Fibroblast of the aortic adventitia (primary cell): ENCODE measurements around the gene RAPH1. TPM values are rescaled to one million over a fixed set of nuclear protein-coding genes. Genes with fewer than 3 reads are reported as not detected.
"Not testable (repeated sequence)": the region's sequence is repeated elsewhere in the genome, so short reads cannot be mapped to it uniquely, and the experiment has no call there.

Source experiments
- DNase-seq: peaks from one replicate; pipeline ENCODE4 v3.0.0-alpha.2; 2010; ENCODE audit warnings: low read depth
- H3K4me3 ChIP-seq: 2 replicates; pipeline ENCODE4 v1.5.1; 2011; ENCODE audit warnings: low read depth, mild to moderate bottlenecking, control low read depth, low read length, moderate library complexity
- total RNA-seq: library from RNA; depleted of rRNA; stranded (reverse); fragments of >200 nt; gene quantifications from 2 replicates; pipeline ENCODE4 v1.2.3, GENCODE V29; 2012; ENCODE audit warnings: low replicate concordance
- TF ChIP-seq, protein P1 (sequence below): IDR thresholded peaks from 2 replicates; pipeline ENCODE4 v1.5.1; 2011; ENCODE audit warnings: mild to moderate bottlenecking, low read length, control low read depth, inconsistent platforms; ENCODE audit not compliant: insufficient read depth

The RAPH1 gene
- total RNA-seq, 1 donor: 18.8 TPM

DNA sequence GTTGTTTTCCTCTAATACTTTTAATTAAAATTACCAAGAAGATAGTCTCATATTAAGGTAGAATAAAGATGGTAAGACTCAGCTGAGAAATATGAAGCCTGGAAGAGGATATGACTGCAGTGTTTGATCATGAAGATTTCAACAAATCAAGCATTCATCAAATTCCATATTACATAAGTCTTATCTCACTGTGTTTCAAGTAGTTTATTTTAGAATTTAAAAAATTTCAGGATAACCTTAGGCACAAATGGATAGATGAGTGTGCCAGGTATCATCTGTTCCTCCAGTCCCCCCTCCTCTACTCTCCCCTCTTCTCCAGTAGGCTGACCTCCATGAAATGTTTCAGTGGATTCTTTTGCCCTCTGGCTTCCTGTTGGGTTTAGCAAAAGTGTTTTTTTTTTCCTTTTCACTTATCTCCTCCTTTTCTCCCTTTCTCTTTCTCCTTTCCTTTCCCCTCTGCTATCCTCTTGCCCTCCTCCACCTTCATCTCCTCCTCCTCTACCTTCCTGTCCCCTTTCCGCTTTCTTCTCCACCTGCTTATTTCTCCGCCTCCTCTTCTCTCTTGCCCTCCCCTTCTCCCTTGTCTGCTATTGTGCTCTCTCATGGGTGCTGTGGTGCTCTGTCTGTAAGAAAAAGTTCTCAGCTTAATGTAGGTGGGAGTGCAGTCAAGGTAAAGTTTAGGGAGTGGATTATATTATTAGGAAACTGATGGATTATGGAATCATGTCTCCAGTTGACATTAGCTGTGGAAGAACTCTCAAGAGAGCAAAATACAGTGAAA, 134.1 kb downstream of the RAPH1 start:
- no peak overlapping the region for H3K4me3 ChIP-seq
- TF ChIP-seq, protein P1, sequence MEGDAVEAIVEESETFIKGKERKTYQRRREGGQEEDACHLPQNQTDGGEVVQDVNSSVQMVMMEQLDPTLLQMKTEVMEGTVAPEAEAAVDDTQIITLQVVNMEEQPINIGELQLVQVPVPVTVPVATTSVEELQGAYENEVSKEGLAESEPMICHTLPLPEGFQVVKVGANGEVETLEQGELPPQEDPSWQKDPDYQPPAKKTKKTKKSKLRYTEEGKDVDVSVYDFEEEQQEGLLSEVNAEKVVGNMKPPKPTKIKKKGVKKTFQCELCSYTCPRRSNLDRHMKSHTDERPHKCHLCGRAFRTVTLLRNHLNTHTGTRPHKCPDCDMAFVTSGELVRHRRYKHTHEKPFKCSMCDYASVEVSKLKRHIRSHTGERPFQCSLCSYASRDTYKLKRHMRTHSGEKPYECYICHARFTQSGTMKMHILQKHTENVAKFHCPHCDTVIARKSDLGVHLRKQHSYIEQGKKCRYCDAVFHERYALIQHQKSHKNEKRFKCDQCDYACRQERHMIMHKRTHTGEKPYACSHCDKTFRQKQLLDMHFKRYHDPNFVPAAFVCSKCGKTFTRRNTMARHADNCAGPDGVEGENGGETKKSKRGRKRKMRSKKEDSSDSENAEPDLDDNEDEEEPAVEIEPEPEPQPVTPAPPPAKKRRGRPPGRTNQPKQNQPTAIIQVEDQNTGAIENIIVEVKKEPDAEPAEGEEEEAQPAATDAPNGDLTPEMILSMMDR: no peak
- DNase-seq: peak; percentile 41

DNA sequence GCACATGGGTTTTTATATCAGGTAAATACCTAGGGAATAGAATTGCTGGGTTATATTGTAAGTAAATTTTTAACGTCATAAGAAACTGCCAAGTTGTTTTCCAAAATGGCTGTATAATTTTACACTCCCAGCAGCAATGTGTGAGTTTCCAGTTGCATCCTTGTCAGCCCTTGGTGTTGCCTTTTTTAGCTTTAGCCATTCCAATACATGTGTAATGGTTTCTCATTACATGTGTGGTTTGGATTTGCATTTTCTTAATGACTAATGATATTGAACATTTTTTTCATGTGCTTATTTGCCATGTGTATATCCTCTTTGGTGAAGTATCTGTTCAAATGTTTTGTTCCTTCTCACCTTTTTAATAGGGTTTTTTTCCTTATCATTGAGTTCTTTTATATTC, 136.1 kb downstream of the RAPH1 start:
- TF ChIP-seq, protein P1: no peak
- no peak overlapping the region for H3K4me3 ChIP-seq
- DNase-seq: no peak

DNA sequence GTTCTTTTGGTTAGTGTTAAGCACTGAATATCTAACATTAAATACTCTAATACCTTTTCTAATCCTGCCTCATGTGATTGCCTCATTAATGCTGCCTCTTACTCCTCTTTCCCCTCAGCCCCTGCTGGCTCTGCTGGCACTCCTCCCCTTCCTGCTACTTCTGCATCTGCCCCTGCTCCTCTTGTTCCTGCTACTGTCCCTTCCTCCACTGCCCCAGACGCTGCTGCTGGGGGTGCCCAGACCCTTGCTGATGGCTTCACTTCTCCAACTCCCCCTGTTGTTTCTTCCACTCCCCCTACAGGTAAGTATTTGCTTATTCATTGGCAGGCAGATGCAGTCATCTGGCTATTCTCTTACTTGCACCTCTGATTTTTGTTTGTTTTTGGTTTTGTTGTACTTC, 138.4 kb downstream of the RAPH1 start:
- no peak overlapping the region for H3K4me3 ChIP-seq
- TF ChIP-seq, protein P1: peak; percentile 27
- no peak for DNase-seq

DNA sequence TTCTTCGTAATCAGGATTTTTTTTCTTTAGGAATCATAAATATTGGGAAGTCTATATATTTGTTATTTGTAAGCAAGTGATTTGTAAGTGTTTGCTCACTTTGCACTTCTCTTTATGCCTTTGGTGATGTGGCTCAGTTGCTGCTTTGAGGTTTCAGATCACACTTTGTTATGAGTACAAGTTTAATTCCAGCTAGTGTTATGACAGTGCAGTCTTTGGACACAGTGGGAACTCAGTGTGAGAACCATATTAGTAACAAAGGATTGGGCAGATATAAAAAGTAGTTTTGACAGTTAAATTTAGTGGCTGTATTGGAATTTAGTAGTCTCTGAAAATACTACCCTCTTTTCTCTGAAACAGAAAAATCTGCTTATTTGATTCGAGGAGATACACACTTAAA, 139.2 kb downstream of the RAPH1 start:
- DNase-seq: no peak
- TF ChIP-seq, protein P1: no peak
- H3K4me3 ChIP-seq: no peak overlapping the region

DNA sequence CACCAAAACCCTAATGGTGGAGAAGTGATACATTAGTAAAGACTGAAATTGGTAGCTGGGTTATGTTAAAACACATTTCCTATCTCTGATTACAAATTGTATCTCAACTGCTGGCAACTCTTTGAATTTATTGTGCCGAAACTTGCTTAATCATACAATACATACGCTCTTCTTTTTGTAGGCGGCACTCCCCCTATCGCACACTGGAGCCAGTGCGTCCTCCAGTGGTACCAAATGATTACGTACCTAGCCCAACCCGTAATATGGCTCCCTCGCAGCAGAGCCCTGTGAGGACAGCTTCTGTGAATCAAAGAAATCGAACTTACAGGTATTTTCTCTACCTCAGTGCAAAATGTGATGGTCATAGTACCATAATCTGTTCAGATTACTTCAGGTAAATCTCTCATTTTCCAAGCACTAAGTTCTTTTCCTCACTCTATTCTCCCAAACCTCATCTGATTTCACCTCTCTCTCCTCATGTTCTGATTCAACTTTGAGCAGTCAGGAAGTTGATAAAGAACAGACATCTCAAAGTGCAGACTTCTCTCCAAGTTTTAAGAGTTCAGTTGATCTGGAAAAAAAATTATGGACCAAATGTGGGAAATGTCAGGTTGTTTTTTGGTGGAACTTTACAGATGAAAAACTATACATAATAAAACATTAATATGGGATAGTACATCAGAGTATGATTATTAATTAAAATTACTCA, 140.4 kb downstream of the RAPH1 start:
- DNase-seq: peak; percentile 32
- TF ChIP-seq, protein P1: no peak
- no peak overlapping the region for H3K4me3 ChIP-seq

DNA sequence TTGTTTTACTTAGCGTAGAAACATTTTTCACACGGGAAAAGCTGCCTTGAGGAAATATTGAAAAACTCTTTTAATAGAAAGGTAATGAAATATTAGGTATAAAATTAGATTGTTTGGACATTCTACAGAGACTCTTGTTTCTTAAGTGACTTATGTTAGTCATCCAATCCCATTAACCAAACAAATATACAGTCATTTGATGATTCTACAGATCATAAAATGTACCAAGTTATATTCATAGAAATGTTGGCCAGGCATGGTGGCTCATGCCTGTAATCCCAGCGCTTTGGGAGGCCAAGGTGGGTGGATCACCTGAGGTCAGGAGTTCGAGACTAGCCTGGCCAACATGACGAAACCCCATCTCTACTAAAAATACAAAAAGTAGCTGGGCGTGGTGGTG, 146.9 kb downstream of the RAPH1 start:
- not testable (repeated sequence) for H3K4me3 ChIP-seq, DNase-seq

DNA sequence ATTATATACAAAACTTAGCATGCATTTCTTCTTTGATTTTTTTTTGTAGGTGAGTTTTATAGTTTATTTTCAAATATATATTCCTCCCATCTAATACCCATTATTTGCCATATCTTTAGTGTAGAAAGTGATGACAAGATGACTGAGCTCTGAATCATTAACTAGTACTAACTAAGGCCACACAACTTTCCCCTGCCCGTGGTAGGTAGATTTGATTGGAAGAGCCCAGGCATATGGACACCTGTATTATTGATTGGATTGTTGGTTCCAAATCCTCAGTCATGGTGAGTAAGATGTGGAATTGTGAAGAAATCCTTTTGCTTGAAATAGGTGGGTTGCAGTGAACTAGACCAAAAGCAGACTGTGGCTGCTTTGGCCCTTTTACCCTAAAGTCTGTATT, 152.1 kb downstream of the RAPH1 start:
- TF ChIP-seq, protein P1: no peak
- H3K4me3 ChIP-seq: no peak overlapping the region
- no peak for DNase-seq
